AG08396 (cell line): ENCODE measurements around the gene RAI1.
A peak's percentile ranks its signal among the peaks of the same experiment; 100 is the strongest.

Experiments
- DNase-seq: peaks from one replicate; pipeline ENCODE4 v3.0.0; 2012; ENCODE audit warnings: low spot score, mixed read lengths

RAI1 gene

GRCh38 chr17:17698371-17698770 is 17.1 kb downstream of the RAI1 start:
- DNase-seq: no peak

- no peak for DNase-seq
Measured at GRCh38 chr17:17698869-17699351, 17.7 kb downstream of the RAI1 start.

GRCh38 chr17:17699491-17699890 is 18.2 kb downstream of the RAI1 start:
- DNase-seq: no peak

- no peak for DNase-seq
Measured at GRCh38 chr17:17700251-17700969, 19.2 kb downstream of the RAI1 start.

- DNase-seq: no peak
Measured at GRCh38 chr17:17701112-17701511, 19.9 kb downstream of the RAI1 start.

- no peak for DNase-seq
Measured at GRCh38 chr17:17701658-17702057, 20.4 kb downstream of the RAI1 start.

- no peak for DNase-seq
Measured at GRCh38 chr17:17702449-17703139, 21.3 kb downstream of the RAI1 start.

GRCh38 chr17:17703140-17703919 is 22.1 kb downstream of the RAI1 start:
- no peak for DNase-seq

GRCh38 chr17:17704931-17705330 is 23.7 kb downstream of the RAI1 start:
- no peak for DNase-seq

- no peak for DNase-seq
Measured at GRCh38 chr17:17706140-17707060, 25.1 kb downstream of the RAI1 start.

GRCh38 chr17:17708295-17708694 is 27.0 kb downstream of the RAI1 start:
- DNase-seq: no peak

- DNase-seq: no peak
Measured at GRCh38 chr17:17708816-17709215, 27.6 kb downstream of the RAI1 start.

GRCh38 chr17:17709815-17710321 is 28.6 kb downstream of the RAI1 start:
- DNase-seq: no peak

GRCh38 chr17:17710355-17710727 is 29.1 kb downstream of the RAI1 start:
- DNase-seq: no peak

- peak; percentile 87 for DNase-seq
Measured at GRCh38 chr17:17710728-17711541, 29.7 kb downstream of the RAI1 start.

- DNase-seq: no peak
Measured at GRCh38 chr17:17711641-17712162, 30.4 kb downstream of the RAI1 start.

GRCh38 chr17:17712268-17712924 is 31.1 kb downstream of the RAI1 start:
- peak; percentile 73 for DNase-seq

GRCh38 chr17:17713839-17714238 is 32.6 kb downstream of the RAI1 start:
- DNase-seq: peak; percentile 62

GRCh38 chr17:17714261-17714866 is 33.1 kb downstream of the RAI1 start:
- DNase-seq: no peak
